Lower leg skin (tissue), 4 donors: Measurements from ENCODE around the gene PICALM. TPM values are rescaled to one million over a fixed set of nuclear protein-coding genes. Genes with fewer than 3 reads are reported as not detected.

ENCODE experiments used
- DNase-seq, 2 donors: peaks; one replicate each; pipeline ENCODE4 v3.0.0-alpha.2; 2019; ENCODE audit warnings: low spot score in 2 of 2
- H3K4me3 ChIP-seq: fragments of 200-600 bp; sonication (generic); 2 replicates; pipeline ENCODE4 v1.5.1; 2017; ENCODE audit warnings: mild to moderate bottlenecking, low read depth; ENCODE audit not compliant: poor library complexity, severe bottlenecking
- POLR2A ChIP-seq, 2 donors: fragments of 450-650 bp; IDR thresholded peaks; one replicate each; pipeline ENCODE4 v1.6.1; 2016 to 2017; ENCODE audit warnings: antibody characterized with exemption in 2 of 2, mild to moderate bottlenecking in 1 of 2, moderate library complexity in 1 of 2
- WGBS, 2 donors: methylation state at CpG; one replicate each; pipeline ENCODE4 v1.1.5; 2018; 5-methylcytosine and 5-hydroxymethylcytosine counted together
- intact Hi-C: fragments of 100-400 bp; cut with DNase I; formaldehyde crosslinking; loops from one replicate; pipeline ENCODE4 v1.15.0; 2023; ENCODE audit warnings: low total_unique reads
- total RNA-seq, 4 donors: library from RNA; depleted of rRNA; stranded (reverse); fragments of >200 nt; gene quantifications; one replicate each; pipeline ENCODE4 v1.1.0, GENCODE V29; 2016
- TF ChIP-seq, protein P1 (sequence below), 3 donors: fragments of 450-650 bp; IDR thresholded peaks; one replicate each; pipeline ENCODE4 v1.5.1; 2016; ENCODE audit warnings: antibody characterized with exemption in 3 of 3, mild to moderate bottlenecking in 3 of 3, moderate library complexity in 2 of 3

PICALM gene
- total RNA-seq, 4 donors from 2014 or later = 158 to 198 (median 178) TPM

DNA sequence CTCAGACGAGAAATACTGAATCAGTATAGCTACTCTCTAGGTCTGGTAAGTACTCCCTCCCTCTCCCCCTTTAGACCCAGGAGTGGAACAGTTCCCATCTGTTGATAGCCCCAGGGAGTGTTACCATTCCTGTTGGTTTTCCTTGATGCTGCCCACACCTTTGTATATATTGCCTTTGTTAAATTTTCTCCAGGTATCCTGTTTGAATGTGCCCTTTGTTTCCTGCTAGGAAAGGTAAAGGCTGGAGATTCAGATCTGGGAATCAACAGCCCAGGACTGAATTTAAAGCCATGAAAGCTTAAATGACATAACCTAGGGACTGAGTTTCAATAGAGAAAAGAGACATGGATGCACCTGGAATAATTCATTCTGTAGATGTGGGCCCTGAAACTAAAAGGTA is 145.4 kb downstream of the PICALM start:
- no peak for DNase-seq
- TF ChIP-seq POLR2A (IDR thresholded peaks at IDR 0.05) = no peak
- TF ChIP-seq, protein P1, sequence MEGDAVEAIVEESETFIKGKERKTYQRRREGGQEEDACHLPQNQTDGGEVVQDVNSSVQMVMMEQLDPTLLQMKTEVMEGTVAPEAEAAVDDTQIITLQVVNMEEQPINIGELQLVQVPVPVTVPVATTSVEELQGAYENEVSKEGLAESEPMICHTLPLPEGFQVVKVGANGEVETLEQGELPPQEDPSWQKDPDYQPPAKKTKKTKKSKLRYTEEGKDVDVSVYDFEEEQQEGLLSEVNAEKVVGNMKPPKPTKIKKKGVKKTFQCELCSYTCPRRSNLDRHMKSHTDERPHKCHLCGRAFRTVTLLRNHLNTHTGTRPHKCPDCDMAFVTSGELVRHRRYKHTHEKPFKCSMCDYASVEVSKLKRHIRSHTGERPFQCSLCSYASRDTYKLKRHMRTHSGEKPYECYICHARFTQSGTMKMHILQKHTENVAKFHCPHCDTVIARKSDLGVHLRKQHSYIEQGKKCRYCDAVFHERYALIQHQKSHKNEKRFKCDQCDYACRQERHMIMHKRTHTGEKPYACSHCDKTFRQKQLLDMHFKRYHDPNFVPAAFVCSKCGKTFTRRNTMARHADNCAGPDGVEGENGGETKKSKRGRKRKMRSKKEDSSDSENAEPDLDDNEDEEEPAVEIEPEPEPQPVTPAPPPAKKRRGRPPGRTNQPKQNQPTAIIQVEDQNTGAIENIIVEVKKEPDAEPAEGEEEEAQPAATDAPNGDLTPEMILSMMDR (IDR thresholded peaks at IDR 0.05) = no peak
- no peak overlapping the region for H3K4me3 ChIP-seq
- intact Hi-C loops = no loop called here
- 66 to 72% methylated on average over 1 of the region's 1 CpG for WGBS, 2 donors

DNA sequence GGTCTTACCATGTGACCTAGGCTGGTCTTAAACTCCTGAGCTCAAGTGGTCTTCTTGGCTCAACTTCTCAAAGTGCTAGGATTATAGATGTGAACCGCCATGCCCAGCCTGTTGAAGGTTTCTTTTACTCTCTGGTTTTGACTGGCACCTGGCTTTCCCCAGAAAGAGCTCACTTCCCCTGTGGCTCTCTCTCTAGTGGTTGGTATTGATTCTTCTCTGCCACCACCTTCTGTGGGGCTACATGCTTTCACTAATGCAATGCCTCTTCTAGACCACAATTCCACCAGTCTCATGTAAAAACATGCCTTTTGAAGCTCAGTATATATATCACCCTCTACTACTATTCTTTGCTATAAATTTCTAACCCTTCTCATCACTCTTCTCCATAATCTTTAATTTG is 146.5 kb downstream of the PICALM start:
- no peak for DNase-seq
- no peak overlapping the region for H3K4me3 ChIP-seq
- intact Hi-C loops = no loop called here
- 92 to 100% methylated on average over 1 of the region's 1 CpG for WGBS, 2 donors
- TF ChIP-seq, protein P1 (IDR thresholded peaks at IDR 0.05) = no peak
- TF ChIP-seq POLR2A (IDR thresholded peaks at IDR 0.05) = no peak

DNA sequence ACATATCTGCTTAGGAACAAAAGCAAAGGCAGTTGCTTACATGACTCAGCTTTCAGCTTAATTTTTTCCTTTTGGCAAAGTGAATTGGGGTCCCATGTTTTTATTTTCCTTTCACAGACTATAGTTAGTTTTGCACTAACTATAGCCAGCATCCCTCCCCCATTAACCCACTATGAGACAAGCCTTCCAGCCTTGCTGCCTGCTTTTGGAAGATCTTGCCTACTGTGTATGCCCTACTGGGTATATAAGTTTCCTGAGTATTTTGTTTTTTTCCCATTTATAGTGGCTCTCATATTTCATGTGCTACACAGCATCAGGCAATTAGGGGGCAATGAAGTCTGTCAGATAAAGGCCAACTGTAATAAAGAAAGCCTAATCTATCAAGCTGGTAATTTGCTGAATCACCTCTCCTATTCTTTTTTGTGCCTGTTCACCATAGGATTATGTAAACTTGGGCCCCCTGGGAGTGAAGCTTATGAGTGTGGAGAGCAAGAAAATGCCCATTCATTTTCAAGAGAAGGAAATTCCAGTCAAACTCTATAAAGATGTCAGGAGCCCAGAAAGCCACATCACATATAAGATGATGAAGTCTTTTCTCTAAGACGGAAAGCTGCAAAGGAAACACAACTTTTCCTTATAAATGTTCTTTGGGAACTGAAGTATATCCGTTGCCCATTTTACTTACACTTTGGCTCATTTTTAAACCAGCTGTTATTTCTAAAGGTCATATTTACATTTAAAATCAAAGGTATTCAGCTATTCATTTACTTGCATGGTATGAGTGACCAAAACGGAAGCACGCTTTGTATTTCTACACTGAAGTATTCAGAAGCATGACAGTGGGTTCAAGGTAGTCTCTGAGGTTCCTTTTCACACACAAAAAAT is 149.7 kb downstream of the PICALM start:
- no peak for DNase-seq
- TF ChIP-seq, protein P1 (IDR thresholded peaks at IDR 0.05) = no peak
- intact Hi-C loops = no loop called here
- 83 to 84% methylated on average over 4 of the region's 4 CpGs for WGBS, 2 donors
- H3K4me3 ChIP-seq = no peak overlapping the region

DNA sequence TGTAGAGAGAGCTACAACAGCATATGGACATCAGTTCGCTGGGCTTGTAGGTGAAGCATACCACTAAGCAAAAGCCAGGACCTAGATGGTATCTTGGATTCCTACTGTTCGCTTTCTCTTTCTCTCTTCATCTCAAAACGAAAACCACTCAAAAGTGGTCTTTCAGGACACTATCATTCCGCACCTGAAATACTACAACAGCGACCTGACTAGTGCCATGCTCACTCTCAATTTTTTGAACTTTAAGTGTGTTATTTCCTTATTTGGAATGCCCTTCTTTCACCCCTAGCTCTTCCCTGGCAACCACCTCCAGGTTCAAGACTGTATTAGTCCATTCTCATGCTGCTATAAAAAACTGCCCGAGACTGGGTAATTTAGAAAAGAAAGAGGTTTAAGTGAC is 154.5 kb downstream of the PICALM start:
- intact Hi-C loops = no loop called here
- 91 to 93% methylated on average over 6 of the region's 6 CpGs for WGBS, 2 donors
- no peak for DNase-seq
- TF ChIP-seq POLR2A (IDR thresholded peaks at IDR 0.05) = no peak
- TF ChIP-seq, protein P1 (IDR thresholded peaks at IDR 0.05) = no peak
- no peak overlapping the region for H3K4me3 ChIP-seq

DNA sequence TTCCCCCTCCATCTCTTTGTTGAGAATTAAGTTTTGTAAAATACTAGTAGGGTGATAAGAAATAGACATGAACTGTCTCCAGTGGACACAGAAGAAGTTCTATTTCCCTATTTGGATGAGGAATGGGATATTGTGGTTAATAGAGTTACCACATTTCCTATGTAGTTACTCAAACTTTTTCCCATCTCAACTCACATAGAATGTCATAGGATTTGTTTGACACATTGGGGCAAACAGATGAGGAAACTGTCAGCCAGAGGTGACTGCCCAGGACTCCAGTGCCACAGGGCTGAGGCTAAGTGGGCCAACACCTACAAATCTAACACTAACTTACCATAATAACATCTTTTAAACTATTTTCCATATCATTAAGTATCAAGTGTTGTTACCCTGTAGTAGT is 155.4 kb downstream of the PICALM start:
- no peak for TF ChIP-seq POLR2A (IDR thresholded peaks at IDR 0.05)
- TF ChIP-seq, protein P1 (IDR thresholded peaks at IDR 0.05) = no peak
- DNase-seq = no peak
- intact Hi-C loops = no loop called here
- no peak overlapping the region for H3K4me3 ChIP-seq

DNA sequence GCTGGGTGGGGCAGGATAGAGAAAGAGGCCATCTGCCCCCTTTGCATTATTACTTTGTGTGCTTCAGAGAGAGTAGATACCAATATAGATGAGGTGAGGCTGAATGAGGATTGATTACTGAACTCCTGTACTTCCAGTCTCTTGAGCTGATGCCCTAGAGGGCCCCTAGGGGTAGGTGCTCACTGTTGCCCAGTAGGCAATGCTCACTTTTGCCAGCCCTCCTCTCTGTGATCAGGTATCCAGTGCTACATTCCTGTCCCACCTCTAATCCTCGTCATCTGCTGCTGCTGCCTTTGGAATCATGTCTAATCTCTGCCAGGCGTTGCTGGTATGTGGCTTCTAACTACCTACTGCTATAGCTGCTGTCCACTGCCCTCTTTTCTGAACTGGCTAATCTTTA is 156.5 kb downstream of the PICALM start:
- no peak for TF ChIP-seq POLR2A (IDR thresholded peaks at IDR 0.05)
- TF ChIP-seq, protein P1 (IDR thresholded peaks at IDR 0.05) = no peak
- whole genome bisulfite sequencing, 2 donors = 66 to 70% methylated on average over 2 of the region's 2 CpGs
- H3K4me3 ChIP-seq = no peak overlapping the region
- intact Hi-C loops = no loop called here
- no peak for DNase-seq
